Measurements from ENCODE around the gene MAN1A2.

The MAN1A2 gene

GRCh38 chr1:117577191-117577885 lies 210.1 kb downstream of the MAN1A2 start:
- DNase-seq (ENCODE audit: low read depth) = no peak

- DNase-seq (ENCODE audit: low read depth) = no peak
Observed at GRCh38 chr1:117578466-117578865, 211.2 kb downstream of the MAN1A2 start.
